WI38 (cell line): ENCODE results near the gene EVC.

Experiments
- H3K4me3 ChIP-seq: 2 replicates; pipeline ENCODE4 v1.5.1; 2011; ENCODE audit warnings: low read depth, mild to moderate bottlenecking, control low read depth, low read length
- CTCF ChIP-seq: IDR thresholded peaks from 2 replicates; pipeline ENCODE4 v1.5.1; 2012; ENCODE audit warnings: low read depth, mild to moderate bottlenecking, control low read depth, low read length

EVC gene

GRCh38 chr4:5751666-5752375, 40.8 kb downstream of the EVC start:
- no peak for TF ChIP-seq CTCF
- H3K4me3 ChIP-seq: no peak overlapping the region

GRCh38 chr4:5752376-5753184, 41.6 kb downstream of the EVC start:
- no peak overlapping the region for H3K4me3 ChIP-seq
- TF ChIP-seq CTCF: no peak

DNA sequence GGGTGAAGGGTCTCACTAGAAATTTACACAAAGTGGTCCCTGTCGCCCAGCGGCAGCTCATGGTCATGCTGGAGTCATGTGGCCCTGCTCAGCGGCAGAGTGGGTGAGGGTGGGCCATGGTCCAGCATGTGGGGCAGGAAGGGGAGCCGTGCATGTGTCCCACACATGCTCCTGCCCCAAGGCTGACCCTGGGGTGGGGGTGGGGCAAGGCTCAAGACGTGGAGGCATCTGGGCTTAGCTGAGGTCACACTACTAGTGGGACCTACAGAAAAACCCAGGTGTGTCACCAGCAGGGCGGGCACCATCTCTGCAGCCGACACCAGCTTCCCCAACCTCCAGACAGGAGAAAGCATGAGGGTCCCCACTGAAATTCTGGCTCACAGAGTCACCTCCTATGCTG, 42.4 kb downstream of the EVC start:
- TF ChIP-seq CTCF: no peak
- H3K4me3 ChIP-seq: no peak overlapping the region

DNA sequence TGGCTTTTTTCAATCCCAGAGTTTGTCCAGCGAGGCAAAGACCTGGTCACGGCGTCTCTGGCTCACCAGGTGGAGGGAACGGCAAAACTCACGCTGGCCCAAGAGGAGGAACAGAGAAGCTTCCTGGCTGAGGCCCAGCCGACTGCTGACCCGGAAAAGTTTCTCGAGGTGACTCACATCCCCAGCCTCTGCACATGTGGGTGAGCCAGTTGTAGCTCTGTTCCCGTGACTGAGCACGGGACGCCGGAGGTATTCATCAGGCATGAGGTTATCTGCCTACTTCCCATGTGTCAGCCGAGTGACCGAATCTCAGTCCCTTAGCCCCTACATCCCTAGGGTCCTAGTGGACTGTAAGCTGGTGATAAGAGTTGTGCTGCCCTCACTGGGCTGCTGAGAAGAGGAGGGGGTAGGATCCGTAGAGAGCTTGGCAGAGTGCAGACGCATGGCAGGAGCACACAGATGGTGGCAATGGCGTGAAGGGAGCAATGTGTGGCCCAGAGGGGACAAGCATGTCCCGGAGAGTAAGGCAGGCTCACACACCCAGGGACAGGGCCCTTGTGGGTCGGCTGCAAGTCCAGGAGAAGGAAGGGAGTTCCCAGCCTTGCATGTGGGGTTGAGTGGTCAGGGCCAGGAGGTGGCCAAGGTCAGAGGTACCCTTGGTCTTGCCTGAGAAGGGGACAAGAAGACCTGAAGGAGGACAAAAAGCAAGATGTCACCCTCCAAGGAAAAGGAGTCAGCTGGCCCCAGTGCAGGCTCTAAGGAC, 42.9 kb downstream of the EVC start:
- H3K4me3 ChIP-seq: no peak overlapping the region
- TF ChIP-seq CTCF: no peak

GRCh38 chr4:5754529-5754881, 43.5 kb downstream of the EVC start:
- TF ChIP-seq CTCF: no peak
- H3K4me3 ChIP-seq: no peak overlapping the region

GRCh38 chr4:5755161-5755560, 44.2 kb downstream of the EVC start:
- H3K4me3 ChIP-seq: no peak overlapping the region
- no peak for TF ChIP-seq CTCF
